ENCODE data around the gene CD82.

Gene CD82

GRCh38 chr11:44609783-44610155, 44.3 kb downstream of the CD82 start:
- DNase-seq (ENCODE audit: extremely low read depth, low read depth) = no peak
- TF ChIP-seq CTCF (IDR thresholded peaks at IDR 0.05; ENCODE audit: low read depth, low read length) = no peak

DNA sequence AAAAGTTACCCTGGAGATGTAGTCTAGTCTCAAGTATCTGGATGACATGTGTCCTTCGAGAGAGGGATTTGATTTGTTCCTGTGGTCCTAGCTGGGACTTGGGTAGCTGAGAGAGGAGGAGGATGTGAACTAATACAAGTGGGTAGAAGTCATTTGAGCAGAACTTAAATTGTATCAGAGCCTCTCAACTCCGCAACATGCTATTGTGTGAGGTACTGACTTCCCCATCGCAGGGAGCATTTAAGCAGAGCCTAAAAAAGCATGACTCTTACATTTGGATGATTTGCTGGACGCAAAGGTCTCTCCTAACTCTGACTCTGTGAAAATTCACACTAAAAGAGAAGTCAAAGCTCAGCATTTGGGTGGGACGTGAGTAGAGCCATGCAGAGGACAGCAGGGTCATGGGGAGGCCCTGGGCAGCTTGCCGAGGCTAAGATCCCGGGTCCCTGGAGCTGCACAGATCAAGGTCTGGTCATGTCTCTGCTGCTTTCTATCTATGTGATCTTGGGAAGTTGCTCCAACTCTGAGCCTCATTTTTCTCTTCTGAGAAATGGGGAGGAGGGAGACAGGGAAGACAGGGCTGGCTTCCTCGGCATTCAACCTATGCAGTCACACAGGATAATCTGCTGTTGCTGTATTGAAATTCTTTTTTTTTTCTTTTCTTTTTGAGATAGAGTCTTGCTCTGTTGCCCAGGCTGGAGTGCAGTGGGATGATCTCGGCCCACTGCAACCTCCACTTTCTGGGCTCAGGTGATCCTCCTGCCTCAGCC, 44.9 kb downstream of the CD82 start:
- no peak for DNase-seq (ENCODE audit: extremely low read depth, low read depth)
- no peak for TF ChIP-seq CTCF (IDR thresholded peaks at IDR 0.05; ENCODE audit: low read depth, low read length)

DNA sequence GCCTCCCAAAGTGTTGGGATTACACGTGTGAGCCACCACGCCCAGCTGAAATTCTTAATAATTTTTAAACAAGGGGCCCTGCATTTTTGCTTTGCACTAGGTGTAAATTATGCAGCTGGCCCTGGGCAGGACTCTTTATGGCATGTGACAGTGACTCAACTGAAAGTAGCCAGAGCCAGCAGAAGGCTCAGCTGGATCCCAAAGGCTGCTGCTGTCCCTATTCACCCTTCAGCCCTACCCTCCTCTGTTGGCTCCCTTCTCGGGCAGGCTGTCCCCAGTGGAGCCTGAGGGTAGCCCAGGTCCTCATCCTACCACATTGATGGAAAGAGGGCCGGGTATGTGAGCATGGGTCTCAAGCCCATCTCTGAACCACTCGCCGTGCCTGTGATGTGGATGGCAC, 45.6 kb downstream of the CD82 start:
- TF ChIP-seq CTCF (IDR thresholded peaks at IDR 0.05; ENCODE audit: low read depth, low read length) = no peak
- no peak for DNase-seq (ENCODE audit: extremely low read depth, low read depth)

- no peak for DNase-seq (ENCODE audit: extremely low read depth, low read depth)
- TF ChIP-seq CTCF (IDR thresholded peaks at IDR 0.05; ENCODE audit: low read depth, low read length) = no peak
Observed at GRCh38 chr11:44611687-44612434, 46.4 kb downstream of the CD82 start.

- TF ChIP-seq CTCF (IDR thresholded peaks at IDR 0.05; ENCODE audit: low read depth, low read length) = no peak
Observed at GRCh38 chr11:44613153-44613552, 47.7 kb downstream of the CD82 start.

DNA sequence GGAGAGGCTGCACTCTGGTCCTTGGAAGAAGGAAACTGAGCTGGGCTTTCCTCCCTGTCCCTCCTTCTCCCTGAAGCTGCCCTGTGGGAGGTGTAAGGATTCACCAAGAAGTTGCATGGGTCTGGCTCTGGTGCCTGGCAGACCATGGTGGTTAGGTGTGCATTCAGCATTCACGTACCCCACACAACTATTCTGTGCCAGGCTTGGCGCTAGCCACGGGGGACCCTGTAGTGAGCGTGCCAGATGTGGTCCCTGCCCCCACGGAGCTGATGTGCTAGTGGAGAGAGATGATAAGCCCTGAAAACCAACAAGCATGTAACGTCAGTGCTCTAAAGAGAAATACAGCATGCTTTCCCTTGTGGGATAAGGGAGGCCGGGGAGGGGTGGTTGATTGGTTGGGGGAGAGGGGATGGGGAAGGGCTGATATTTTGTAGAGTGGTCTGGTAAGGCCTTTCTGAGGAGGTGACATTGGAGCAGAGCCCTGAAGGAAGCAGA, 48.9 kb downstream of the CD82 start:
- DNase-seq (ENCODE audit: extremely low read depth, low read depth) = no peak
- TF ChIP-seq CTCF (IDR thresholded peaks at IDR 0.05; ENCODE audit: low read depth, low read length) = no peak

More at GRCh38 chr11:44613153-44613552, 47.7 kb downstream of the CD82 start:
- DNase-seq (ENCODE audit: extremely low read depth, low read depth) = no peak
